ENCODE results near the gene CACYBP. TPM values are rescaled to one million over a fixed set of nuclear protein-coding genes. Genes with fewer than 3 reads are reported as not detected.

CACYBP gene
- total RNA-seq, 1 experiment from 2014 or later = 194 TPM

DNA sequence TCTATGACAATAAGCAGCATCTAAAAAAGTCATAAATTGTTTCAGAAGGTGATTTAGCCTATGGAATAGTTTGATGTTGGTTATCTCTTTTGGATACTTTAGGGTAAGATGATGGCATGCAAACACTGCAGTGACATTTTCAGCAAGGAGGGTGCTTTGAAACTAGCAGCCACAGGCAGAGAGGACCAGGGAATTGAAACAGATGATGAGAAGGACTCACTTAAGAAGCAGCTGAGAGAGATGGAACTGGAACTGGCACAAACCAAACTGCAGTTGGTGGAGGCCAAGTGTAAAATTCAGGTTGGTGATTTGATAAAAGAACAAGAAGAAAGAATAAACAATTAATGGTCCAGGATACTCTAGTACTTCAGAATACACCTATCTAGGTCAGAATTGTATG, 11.2 kb upstream of the CACYBP start:
- ChIA-PET RAD21 (ENCODE audit: low non-redundant PET in 1 of 2, low total read pairs in 2 of 2, uncharacterized antibody in 2 of 2, unreplicated experiment in 2 of 2) (no interaction called here), CTCF (interaction anchor here (0.6 to 1.5 kb wide), 2 partner anchors 11 to 490 kb away, joined by 3 to 6 read pairs; partner anchors contain the start of gene CACYBP), POLR2A (interaction anchor here (1.9 kb wide), 1 partner anchor 11 kb away, joined by 13 read pairs; the partner anchor contains the start of gene CACYBP)
- intact Hi-C loops (cut with micrococcal nuclease) = no loop called here
- no peaks in the 10 kb centered on the region for H3K9me2 ChIP-seq (ENCODE audit: insufficient read depth)
- H2AFZ ChIP-seq (ENCODE audit: low read depth, low read length, poor library complexity, severe bottlenecking) = no peak overlapping the region
- H3K79me2 ChIP-seq (ENCODE audit: insufficient read depth, low read length) = no peaks in the 10 kb centered on the region
- H3K9me3 ChIP-seq (ENCODE audit: control insufficient read depth in 1 of 2, insufficient read depth in 1 of 2, low read depth in 1 of 2, low read length in 2 of 2) = no peaks in the 10 kb centered on the region
- ATAC-seq = no peak
- H3K4me1 ChIP-seq (ENCODE audit: control insufficient read depth in 1 of 2, insufficient read depth in 2 of 2, low read length in 2 of 2) = no peaks in the 10 kb centered on the region
- H3K36me3 ChIP-seq (ENCODE audit: control insufficient read depth in 1 of 2, insufficient read depth in 2 of 2, low read length in 2 of 2) = no peaks in the 10 kb centered on the region
- TF ChIP-seq SP1 (IDR thresholded peaks at IDR 0.05; ENCODE audit: low read depth) = no peak
- TF ChIP-seq SIN3A (IDR thresholded peaks at IDR 0.05; ENCODE audit: low read depth) = no peak
- TF ChIP-seq FOSL1 (IDR thresholded peaks at IDR 0.05; ENCODE audit: low read depth) = no peak
- no peak for TF ChIP-seq TCF7L2 (IDR thresholded peaks at IDR 0.05; ENCODE audit: borderline replicate concordance, extremely low read depth, insufficient read depth, insufficient read length)
- TF ChIP-seq, protein P1, sequence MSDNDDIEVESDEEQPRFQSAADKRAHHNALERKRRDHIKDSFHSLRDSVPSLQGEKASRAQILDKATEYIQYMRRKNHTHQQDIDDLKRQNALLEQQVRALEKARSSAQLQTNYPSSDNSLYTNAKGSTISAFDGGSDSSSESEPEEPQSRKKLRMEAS (IDR thresholded peaks at IDR 0.05) = no peak
- no peak for TF ChIP-seq JUND (IDR thresholded peaks at IDR 0.05)
- TF ChIP-seq ZFX (IDR thresholded peaks at IDR 0.05) = no peak
- TF ChIP-seq EZH2 (IDR thresholded peaks at IDR 0.05) = no peak
- TF ChIP-seq CEBPB (IDR thresholded peaks at IDR 0.05; ENCODE audit: low read depth) = no peak
- TF ChIP-seq CTCF (IDR thresholded peaks at IDR 0.05 in 2 of 3, conservative IDR thresholded peaks at IDR 0.05 in 1 of 3; ENCODE audit: borderline replicate concordance in 1 of 3, insufficient read depth in 1 of 3, low read depth in 2 of 3, low read length in 2 of 3) = no peak
- TF ChIP-seq EZH2phosphoT487 (IDR thresholded peaks at IDR 0.05; ENCODE audit: borderline replicate concordance) = no peak
- TF ChIP-seq CBX3 (IDR thresholded peaks at IDR 0.05; ENCODE audit: low read depth) = no peak
- TF ChIP-seq ZBTB33 (IDR thresholded peaks at IDR 0.05; ENCODE audit: extremely low read depth, insufficient replicate concordance, low read length) = no peak
- no peak for TF ChIP-seq YY1 (IDR thresholded peaks at IDR 0.05; ENCODE audit: extremely low read depth, insufficient replicate concordance, low read depth, low read length)
- no peak for TF ChIP-seq EGR1 (IDR thresholded peaks at IDR 0.05; ENCODE audit: low read depth)
- no peak for TF ChIP-seq ELF1 (IDR thresholded peaks at IDR 0.05; ENCODE audit: borderline replicate concordance, low read depth)
- TF ChIP-seq POLR2AphosphoS5 (IDR thresholded peaks at IDR 0.05; ENCODE audit: low read depth, low read length) = no peak
- TF ChIP-seq RAD21 (IDR thresholded peaks at IDR 0.05; ENCODE audit: low read depth) = no peak
- no peaks in the 10 kb centered on the region for H3K27me3 ChIP-seq (ENCODE audit: insufficient read depth, low read length)
- no TSS peak for BruUV-seq (replicated peaks)
- H3K27ac ChIP-seq (ENCODE audit: low read depth, low read length) = no peak overlapping the region
- H4K20me1 ChIP-seq (ENCODE audit: insufficient read depth) = no peaks in the 10 kb centered on the region
- no peak overlapping the region for H3K9ac ChIP-seq (ENCODE audit: low read length)
- no peak overlapping the region for H3K4me2 ChIP-seq (ENCODE audit: low read length)
- no peak for DNase-seq (ENCODE audit: low read depth, low spot score)
- H3K4me3 ChIP-seq (replicated peaks in 1 of 2; ENCODE audit: low read depth in 1 of 2, low read length in 2 of 2) = no peak overlapping the region
